Right ventricle myocardium superior (tissue), 1 donor: ENCODE results near the gene PAXIP1. TPM values are rescaled to one million over a fixed set of nuclear protein-coding genes. Genes with fewer than 3 reads are reported as not detected.

ENCODE experiments used
- ATAC-seq: fragments of 200-7000 bp; cut with Tn5 transposase; one replicate; pipeline ENCODE4 v1.9.1; 2020; ENCODE audit warnings: mild to moderate bottlenecking; ENCODE audit not compliant: poor library complexity
- DNase-seq: peaks from one replicate; pipeline ENCODE4 v3.0.0-alpha.2; 2020
- intact Hi-C: fragments of 100-400 bp; cut with DNase I; formaldehyde crosslinking; loops from one replicate; pipeline ENCODE4 v1.11.2; 2022
- total RNA-seq: library from RNA; stranded (reverse); fragmentation: NEBNext Ultra II Directional; extraction: Animal tissue kit (Norgen Biotek cat#: 25700); gene quantifications from one replicate; pipeline ENCODE4 v1.2.1, GENCODE V29; 2021
- donor health status: DM: no; HTN: yes; CAD: no; lungs with severe emphysema.

Gene PAXIP1
- total RNA-seq, 1 donor from 2014 or later, result 5.5 TPM

GRCh38 chr7:154918266-154918665, 84.7 kb downstream of the PAXIP1 start:
- DNase-seq, result no peak
- intact Hi-C loops, result no loop called here
- ATAC-seq, result no peak

DNA sequence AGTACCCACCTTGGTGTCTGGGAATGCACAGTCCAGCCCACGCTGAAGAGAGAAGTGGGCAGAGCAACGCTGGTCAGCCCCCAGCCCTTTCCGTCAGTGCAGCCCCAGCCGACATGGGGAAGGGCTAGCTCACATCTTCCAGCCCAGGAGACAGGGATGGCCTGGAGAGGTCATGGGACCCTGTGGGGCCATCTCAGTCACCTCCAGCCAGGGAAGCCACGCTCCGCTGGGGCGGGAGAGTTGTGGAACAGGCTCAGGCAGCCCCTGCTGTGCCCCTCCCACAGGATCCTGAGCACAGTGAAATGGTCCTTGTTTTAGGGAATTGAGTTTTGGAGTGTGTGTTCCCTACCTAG, 85.1 kb downstream of the PAXIP1 start:
- intact Hi-C loops, result no loop called here

GRCh38 chr7:154916856-154917807, 85.8 kb downstream of the PAXIP1 start:
- ATAC-seq (no peak), DNase-seq (no peak)
- intact Hi-C loops, result no loop called here

More for the DNA sequence above, 85.1 kb downstream of the PAXIP1 start:
- ATAC-seq (no peak), DNase-seq (no peak)

- DNase-seq (no peak), ATAC-seq (no peak)
- intact Hi-C loops, result no loop called here
These were observed 86.5 kb downstream of the PAXIP1 start for GRCh38 chr7:154916381-154916780.

- DNase-seq (no peak), ATAC-seq (no peak)
- intact Hi-C loops, result no loop called here
These were observed 87.3 kb downstream of the PAXIP1 start for GRCh38 chr7:154915600-154915999.

DNA sequence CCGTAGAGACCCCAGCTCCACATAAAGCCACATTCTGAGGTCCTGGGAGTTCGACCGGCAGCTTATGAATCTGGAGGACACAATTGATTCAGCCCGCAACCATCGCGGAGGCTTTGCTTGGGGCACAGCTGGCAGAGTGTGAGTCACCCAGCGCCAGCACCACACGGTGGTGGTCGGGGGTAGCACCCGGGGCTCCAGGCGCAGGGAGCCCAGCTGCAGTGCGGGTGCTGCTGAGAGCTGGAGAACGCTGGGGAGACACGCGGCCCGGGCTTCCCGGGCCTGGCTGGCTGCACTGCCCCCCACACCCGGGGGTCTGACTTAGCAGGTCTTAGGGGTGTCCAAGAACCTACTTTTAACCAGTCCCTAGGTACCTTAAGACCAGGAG, 87.9 kb downstream of the PAXIP1 start:
- ATAC-seq (no peak), DNase-seq (no peak)
- intact Hi-C loops, result no loop called here

DNA sequence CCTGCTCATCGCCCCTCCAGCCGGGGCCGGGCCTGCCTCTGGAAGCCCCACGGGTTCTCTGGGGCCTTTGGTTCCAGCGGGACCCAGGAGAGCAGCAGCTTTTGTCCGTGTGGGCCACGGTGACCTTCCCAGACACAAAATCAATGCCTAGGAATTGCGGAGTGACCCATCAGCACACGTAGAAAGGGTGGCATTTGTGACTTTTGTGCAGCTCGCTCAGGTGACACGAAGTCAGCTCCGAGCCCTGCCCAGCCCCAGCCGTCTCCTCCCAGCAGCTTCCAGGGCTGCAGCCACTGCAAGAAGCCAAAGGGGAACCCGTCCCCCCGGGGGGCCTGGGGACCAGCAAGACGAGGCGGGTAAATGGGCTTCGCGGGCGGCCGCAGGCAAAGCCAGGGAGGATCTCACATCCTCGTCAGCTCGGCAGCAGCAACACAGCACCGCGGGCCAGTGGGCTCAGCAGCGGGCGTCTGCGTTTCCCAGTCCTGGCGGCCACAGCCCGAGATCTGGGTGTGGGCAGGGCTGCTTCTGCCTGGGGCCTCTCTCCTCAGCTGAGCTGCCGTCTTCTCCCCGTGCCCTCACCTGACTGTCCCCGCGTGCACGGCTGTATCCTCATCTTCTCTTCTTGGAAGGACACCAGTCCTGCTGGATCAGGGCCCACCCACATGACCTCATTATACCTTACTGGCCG, 88.5 kb downstream of the PAXIP1 start:
- ATAC-seq (no peak), DNase-seq (no peak)
- intact Hi-C loops, result no loop called here

- intact Hi-C loops, result no loop called here
- DNase-seq (peak; percentile 94), ATAC-seq (peak; percentile 98)
These were observed 89.2 kb downstream of the PAXIP1 start for GRCh38 chr7:154913638-154914307.

DNA sequence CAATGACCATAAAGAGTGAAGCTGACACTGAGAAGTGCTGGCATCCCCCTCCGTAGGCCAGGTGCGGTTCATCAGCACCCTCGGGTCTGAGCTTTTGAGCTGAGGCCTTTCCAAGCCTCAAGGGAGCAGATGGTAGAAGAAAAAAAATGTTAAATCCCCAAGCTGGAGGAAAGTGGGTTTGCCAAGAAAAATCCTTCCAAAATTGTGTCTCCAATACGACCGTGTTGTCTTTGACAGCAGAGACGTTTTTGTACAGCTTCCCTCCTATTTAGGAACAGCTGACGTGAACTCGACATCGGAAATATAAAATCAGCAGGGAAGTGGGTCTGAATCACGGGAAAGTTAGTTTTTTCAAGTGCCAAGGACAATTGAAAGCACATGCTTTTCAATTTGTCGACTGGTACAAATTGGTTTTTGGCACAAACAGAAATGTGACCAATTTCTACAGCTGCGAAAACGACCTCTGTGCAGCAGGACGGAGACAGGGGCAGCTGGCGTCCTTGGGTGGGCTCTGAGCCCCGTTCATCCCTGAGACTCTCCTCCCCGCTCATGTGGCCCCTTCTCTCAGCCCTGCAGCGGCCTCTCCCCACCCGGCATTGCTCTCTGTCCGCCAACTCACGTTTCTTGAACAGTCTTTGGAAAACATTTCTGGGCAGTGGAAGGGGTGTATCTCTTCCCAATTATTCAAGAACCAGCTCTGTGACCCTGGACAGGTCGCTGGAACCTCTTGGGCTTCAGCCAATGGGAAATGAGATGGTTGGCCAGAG, 89.9 kb downstream of the PAXIP1 start:
- no peak for ATAC-seq
- intact Hi-C loops, result no loop called here

GRCh38 chr7:154911862-154912455, 91.0 kb downstream of the PAXIP1 start:
- no peak for DNase-seq
- intact Hi-C loops, result no loop called here
- no peak for ATAC-seq

More for the DNA sequence above, 89.9 kb downstream of the PAXIP1 start:
- no peak for DNase-seq

DNA sequence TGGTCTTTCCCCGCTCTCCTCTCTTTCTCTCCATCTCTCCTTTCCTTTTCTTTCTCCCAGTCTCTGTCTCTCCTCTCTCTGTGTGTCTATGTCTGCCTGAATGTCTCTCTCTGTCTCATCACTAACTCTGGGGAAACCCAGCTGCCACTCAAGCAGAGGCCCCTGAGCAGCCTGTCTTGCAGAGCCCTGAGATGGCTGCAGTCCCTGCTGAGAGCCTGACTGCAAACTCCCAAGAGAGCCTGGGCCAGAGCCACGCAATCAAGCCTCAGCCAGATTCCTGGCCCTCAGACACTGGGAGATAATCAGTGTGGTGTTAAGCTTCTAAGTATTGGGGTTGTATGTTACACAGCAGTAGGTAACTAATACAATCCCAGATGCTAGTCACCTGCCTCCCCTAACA, 91.5 kb downstream of the PAXIP1 start:
- DNase-seq (no peak), ATAC-seq (no peak)
- intact Hi-C loops, result no loop called here

GRCh38 chr7:154910977-154911376, 91.9 kb downstream of the PAXIP1 start:
- ATAC-seq (no peak), DNase-seq (no peak)
- intact Hi-C loops, result no loop called here

DNA sequence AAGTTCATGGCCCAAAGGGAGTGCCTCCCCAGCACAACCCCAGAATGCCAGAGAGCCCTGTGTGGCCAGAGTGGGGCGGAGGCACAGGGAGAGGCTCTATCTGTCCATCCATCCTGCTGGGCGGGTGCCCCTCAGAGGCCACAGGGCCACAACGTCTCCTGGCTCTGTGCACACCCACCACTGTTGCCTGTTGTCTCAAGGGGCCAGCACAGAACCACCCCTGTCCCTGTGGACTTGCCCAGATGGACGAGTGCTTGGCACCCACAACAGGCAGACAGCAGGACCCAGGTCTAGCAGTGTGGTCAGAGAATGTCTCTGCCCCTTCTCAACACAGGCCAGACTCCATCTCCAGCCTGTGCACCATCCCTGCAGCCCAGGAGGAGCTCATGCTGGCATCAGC, 92.8 kb downstream of the PAXIP1 start:
- intact Hi-C loops, result no loop called here
- DNase-seq (no peak), ATAC-seq (no peak)

DNA sequence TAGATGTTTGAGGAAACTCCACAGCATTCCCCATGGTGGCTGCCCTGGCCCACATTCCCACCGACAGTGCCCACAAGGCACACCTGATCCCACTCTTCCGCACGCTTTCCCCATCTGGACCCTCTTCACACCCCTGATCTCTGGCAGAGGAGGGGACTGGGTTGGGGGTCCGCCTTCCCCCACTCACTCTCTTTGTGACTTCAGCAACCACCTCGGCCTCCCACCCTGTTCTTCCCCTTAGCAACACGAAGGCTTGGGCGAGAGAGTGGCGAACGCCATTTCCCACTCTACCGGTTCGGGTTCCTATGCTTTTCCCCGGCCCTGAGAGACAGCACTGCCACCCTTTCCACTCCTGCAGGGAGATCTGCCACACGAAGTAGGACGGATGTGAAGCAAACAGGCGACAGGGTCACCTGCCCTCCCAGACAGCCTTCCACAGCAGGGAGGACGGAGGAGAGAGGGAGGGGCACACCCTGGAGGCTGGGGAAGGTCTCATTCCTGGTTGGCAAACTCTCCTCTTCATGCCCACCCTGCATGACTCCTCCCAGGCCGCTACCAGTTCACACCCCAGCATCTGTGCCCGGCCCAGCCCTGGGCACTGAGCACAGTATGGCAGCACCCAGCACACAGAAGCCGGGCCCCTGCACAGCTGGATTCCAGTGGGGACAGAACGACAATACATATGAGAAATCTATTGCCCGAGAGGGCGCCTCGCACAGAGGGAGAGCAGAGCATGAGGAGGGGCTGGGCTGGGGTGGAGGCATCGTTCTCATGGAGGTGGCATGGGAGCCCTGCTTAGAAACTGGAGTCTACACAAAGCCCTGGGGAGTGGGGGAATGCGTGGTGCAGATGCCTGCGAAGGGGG, 93.5 kb downstream of the PAXIP1 start:
- intact Hi-C loops, result no loop called here
- DNase-seq (no peak), ATAC-seq (no peak)

DNA sequence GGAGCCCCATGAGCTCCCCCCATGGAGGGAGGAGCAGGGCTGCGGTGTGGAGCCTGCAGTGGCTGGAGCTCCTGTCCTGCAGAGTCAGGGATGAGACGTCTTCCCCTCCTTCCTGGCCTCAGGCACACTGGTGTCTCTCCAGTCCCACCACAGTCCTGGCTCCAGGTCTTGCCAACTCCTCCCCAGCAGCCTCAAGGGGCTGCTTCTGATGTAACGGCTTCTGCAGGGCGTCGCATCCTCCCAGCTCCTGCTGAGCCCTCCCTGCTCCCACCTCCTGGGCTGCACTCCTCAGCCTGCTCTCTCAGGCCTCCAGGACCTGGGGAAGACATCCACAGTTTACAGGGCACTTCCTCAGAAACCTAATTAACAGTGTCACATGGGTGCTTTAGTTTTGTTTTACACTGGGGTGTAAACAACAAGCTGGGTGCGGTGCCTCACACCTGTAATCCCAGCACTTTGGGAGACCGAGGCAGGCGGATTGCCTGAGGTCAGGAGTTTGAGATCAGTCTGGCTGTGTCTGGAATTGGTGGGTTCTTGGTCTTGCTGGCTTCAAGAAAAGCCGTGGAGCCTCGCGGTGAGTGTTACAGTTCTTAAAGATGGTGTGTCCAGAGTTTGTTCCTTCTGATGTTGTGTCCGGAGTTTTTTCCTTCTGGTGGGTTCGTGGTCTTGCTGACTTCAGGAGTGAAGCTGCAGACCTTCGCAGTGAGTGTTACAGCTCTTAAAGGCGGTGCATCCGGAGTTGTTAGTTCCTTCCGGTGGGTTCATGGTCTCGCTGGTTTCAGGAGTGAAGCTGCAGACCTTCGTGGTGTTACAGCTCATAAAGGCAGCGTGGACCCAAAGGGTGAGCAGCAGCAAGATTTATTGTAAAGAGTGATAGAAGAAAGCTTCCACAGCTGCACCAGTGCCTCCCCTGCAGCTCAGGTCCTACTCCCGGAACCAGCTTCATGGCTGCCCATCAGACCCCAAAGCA, 95.0 kb downstream of the PAXIP1 start:
- no peak for ATAC-seq
- intact Hi-C loops, result no loop called here
- DNase-seq, result no peak

GRCh38 chr7:154906736-154907355, 96.1 kb downstream of the PAXIP1 start:
- no peak for DNase-seq

More at GRCh38 chr7:154906736-154907355, 96.1 kb downstream of the PAXIP1 start:
- ATAC-seq, result no peak
- intact Hi-C loops, result no loop called here
